A673 (cell line): ENCODE data around the gene CDH20. TPM values are rescaled to one million over a fixed set of nuclear protein-coding genes. Genes with fewer than 3 reads are reported as not detected.

Experiments
- BruUV-seq: library from RNA; stranded (reverse); fragments of 400-500 nt; replicated peaks from 2 replicates; lab custom pipeline; 2021; lab: Mats Ljungman, UMichigan
- CTCF ChIA-PET: fragments of 300-600 bp; sonication (Branson Sonifier 250); formaldehyde crosslinking; loops from one replicate; lab custom pipeline; 2022; ENCODE audit warnings: antibody characterized with exemption; lab: Charles Lee
- POLR2A ChIA-PET: fragments of 300-600 bp; sonication (Branson Sonifier 250); formaldehyde crosslinking; loops from one replicate; lab custom pipeline; 2022; ENCODE audit warnings: antibody characterized with exemption; ENCODE audit not compliant: low non-redundant PET; lab: Charles Lee
- DNase-seq: peaks from one replicate; pipeline ENCODE4 v3.0.0-alpha.2; 2015; ENCODE audit warnings: low spot score
- H3K27ac ChIP-seq: fragments of 200-600 bp; sonication (generic); 2 replicates; pipeline ENCODE4 v1.5.1; 2016; ENCODE audit warnings: mixed run types, low read depth, mild to moderate bottlenecking, mixed read lengths, antibody characterized with exemption, low read length; ENCODE audit not compliant: poor library complexity, severe bottlenecking
- H3K27me3 ChIP-seq: fragments of 200-600 bp; sonication (generic); replicated peaks from 2 replicates; pipeline ENCODE4 v1.6.1; 2017; ENCODE audit warnings: mixed run types, low read depth, mild to moderate bottlenecking, mixed read lengths, antibody characterized with exemption, low read length; ENCODE audit not compliant: insufficient read depth, poor library complexity
- H3K36me3 ChIP-seq: fragments of 200-600 bp; sonication (generic); 2 replicates; pipeline ENCODE4 v1.6.1; 2016; ENCODE audit warnings: mixed run types, mild to moderate bottlenecking, mixed read lengths, antibody characterized with exemption, low read length; ENCODE audit not compliant: insufficient read depth, poor library complexity, severe bottlenecking
- H3K4me1 ChIP-seq: fragments of 200-600 bp; sonication (generic); 2 replicates; pipeline ENCODE4 v1.6.1; 2017; ENCODE audit warnings: mixed run types, mild to moderate bottlenecking, mixed read lengths, antibody characterized with exemption, low read length; ENCODE audit not compliant: insufficient read depth, poor library complexity, severe bottlenecking
- H3K4me3 ChIP-seq: fragments of 200-600 bp; sonication (generic); 2 replicates; pipeline ENCODE4 v1.5.1; 2016; ENCODE audit warnings: low read depth, mixed run types, mild to moderate bottlenecking, mixed read lengths, low read length; ENCODE audit not compliant: poor library complexity, severe bottlenecking
- H3K9me3 ChIP-seq: fragments of 200-600 bp; sonication (generic); 2 replicates; pipeline ENCODE4 v1.6.1; 2016; ENCODE audit warnings: mixed run types, low read depth, mild to moderate bottlenecking, mixed read lengths, antibody characterized with exemption, low read length; ENCODE audit not compliant: poor library complexity, severe bottlenecking
- EZH2 ChIP-seq: fragments of 200-600 bp; sonication (generic); IDR thresholded peaks from 2 replicates; pipeline ENCODE4 v1.6.1; 2017; ENCODE audit warnings: borderline replicate concordance, low read depth, mild to moderate bottlenecking, mixed read lengths, antibody characterized with exemption, low read length; ENCODE audit not compliant: poor library complexity, severe bottlenecking
- intact Hi-C: fragments of 100-400 bp; cut with micrococcal nuclease; formaldehyde crosslinking; loops from one replicate; pipeline ENCODE4 v1.10.0; 2022; ENCODE audit not compliant: unreplicated experiment
- total RNA-seq: library from RNA; stranded (reverse); gene quantifications from 2 replicates; pipeline ENCODE4 v1.2.3, GENCODE V29; 2021
- TF ChIP-seq, protein P1 (sequence below): fragments of 300-800, 200-600 bp; sonication (generic); conservative IDR thresholded peaks from 2 replicates; pipeline ENCODE4 v1.5.1; 2017; ENCODE audit warnings: low read depth, mild to moderate bottlenecking, antibody characterized with exemption, low read length, moderate library complexity, mixed read lengths

The CDH20 gene
- total RNA-seq, 1 experiment from 2014 or later, result 0.21 TPM

DNA sequence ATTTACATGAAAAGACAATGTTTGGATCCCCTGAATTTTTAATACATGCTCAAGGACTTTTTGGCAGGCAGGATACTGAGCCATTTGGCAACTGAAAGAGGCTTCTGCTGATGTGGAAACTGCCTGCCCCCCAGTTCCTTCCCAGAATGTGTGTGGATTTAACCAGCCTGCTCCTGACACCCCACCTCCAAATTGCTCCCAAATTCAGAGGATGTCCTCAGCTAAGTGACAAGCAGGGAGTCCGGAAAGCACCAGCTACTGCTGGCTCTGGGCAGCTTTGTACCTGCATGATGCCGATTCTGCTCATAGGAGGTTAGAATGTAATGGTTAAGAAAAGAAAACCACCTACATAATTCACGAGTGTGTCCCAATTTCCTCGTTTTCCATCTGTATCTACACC lies 197.5 kb downstream of the CDH20 start:
- Histone ChIP-seq H3K27me3 (peaks cover 21% of the 10 kb centered on the region), H3K36me3 (no peaks in the 10 kb centered on the region), H3K4me3 (no peak overlapping the region), H3K9me3 (no peaks in the 10 kb centered on the region), H3K27ac (no peak overlapping the region), H3K4me1 (no peaks in the 10 kb centered on the region)
- ChIA-PET POLR2A (no interaction called here), CTCF (no interaction called here)
- intact Hi-C loops, result no loop called here
- no peak for DNase-seq
- TF ChIP-seq EZH2, result no peak
- TF ChIP-seq, protein P1, sequence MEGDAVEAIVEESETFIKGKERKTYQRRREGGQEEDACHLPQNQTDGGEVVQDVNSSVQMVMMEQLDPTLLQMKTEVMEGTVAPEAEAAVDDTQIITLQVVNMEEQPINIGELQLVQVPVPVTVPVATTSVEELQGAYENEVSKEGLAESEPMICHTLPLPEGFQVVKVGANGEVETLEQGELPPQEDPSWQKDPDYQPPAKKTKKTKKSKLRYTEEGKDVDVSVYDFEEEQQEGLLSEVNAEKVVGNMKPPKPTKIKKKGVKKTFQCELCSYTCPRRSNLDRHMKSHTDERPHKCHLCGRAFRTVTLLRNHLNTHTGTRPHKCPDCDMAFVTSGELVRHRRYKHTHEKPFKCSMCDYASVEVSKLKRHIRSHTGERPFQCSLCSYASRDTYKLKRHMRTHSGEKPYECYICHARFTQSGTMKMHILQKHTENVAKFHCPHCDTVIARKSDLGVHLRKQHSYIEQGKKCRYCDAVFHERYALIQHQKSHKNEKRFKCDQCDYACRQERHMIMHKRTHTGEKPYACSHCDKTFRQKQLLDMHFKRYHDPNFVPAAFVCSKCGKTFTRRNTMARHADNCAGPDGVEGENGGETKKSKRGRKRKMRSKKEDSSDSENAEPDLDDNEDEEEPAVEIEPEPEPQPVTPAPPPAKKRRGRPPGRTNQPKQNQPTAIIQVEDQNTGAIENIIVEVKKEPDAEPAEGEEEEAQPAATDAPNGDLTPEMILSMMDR, result no peak
- BruUV-seq, result no TSS peak

- H3K27ac ChIP-seq, result no peak overlapping the region
- intact Hi-C loops, result no loop called here
- no TSS peak for BruUV-seq
- no peaks in the 10 kb centered on the region for H3K4me1 ChIP-seq
- TF ChIP-seq, protein P1, result no peak
- TF ChIP-seq EZH2, result no peak
- ChIA-PET POLR2A (no interaction called here), CTCF (no interaction called here)
- peaks cover 21% of the 10 kb centered on the region for H3K27me3 ChIP-seq
- H3K36me3 ChIP-seq, result no peaks in the 10 kb centered on the region
- peak; percentile 56 for DNase-seq
- no peak overlapping the region for H3K4me3 ChIP-seq
- no peaks in the 10 kb centered on the region for H3K9me3 ChIP-seq
Measured at GRCh38 chr18:61531182-61531581, 198.0 kb downstream of the CDH20 start.

DNA sequence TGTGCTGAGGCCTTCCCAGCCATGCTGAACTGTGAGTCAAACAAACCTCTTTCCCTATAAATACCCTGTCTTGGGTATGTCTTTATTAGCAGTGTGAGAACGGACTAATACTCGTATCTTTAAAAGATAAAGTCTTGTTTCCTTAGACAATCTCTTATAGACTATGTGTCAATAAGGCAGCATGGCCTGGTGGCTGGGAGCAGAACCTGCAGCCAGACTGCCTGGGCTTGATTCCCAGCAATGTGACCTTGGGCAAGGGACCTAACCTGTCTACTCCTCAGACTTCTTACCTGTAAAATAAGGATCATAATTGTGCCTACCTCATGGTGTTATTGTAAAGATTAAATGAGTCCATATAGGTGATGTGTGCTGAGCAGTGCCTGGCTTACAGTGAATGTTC lies 198.7 kb downstream of the CDH20 start:
- peaks cover 21% of the 10 kb centered on the region for H3K27me3 ChIP-seq
- no peaks in the 10 kb centered on the region for H3K36me3 ChIP-seq
- DNase-seq, result no peak
- TF ChIP-seq, protein P1, result no peak
- no peak for TF ChIP-seq EZH2
- POLR2A ChIA-PET, result no interaction called here
- no peak overlapping the region for H3K4me3 ChIP-seq
- H3K4me1 ChIP-seq, result no peaks in the 10 kb centered on the region
- CTCF ChIA-PET, result no interaction called here
- intact Hi-C loops, result no loop called here
- BruUV-seq, result no TSS peak
- no peak overlapping the region for H3K27ac ChIP-seq
- no peaks in the 10 kb centered on the region for H3K9me3 ChIP-seq
